GM19395 (cell line): Measurements from ENCODE around the gene GFPT2.

Source experiments
- ATAC-seq: cut with Tn5 transposase; IDR thresholded peaks from one replicate; pipeline ENCODE4 v1.9.1; 2021; ENCODE audit warnings: mild to moderate bottlenecking, moderate library complexity; ENCODE audit not compliant: unreplicated experiment

Gene GFPT2

GRCh38 chr5:180352116-180353047 is 754 bp downstream of the GFPT2 start:
- no peak for ATAC-seq

- no peak for ATAC-seq
Measured at GRCh38 chr5:180350711-180351465, 2.2 kb downstream of the GFPT2 start.

GRCh38 chr5:180350296-180350695 is 2.8 kb downstream of the GFPT2 start:
- ATAC-seq, result no peak

- ATAC-seq, result no peak
Measured at GRCh38 chr5:180349391-180349790, 3.7 kb downstream of the GFPT2 start.

- ATAC-seq, result no peak
Measured at GRCh38 chr5:180348336-180348735, 4.8 kb downstream of the GFPT2 start.

GRCh38 chr5:180347702-180348101 is 5.4 kb downstream of the GFPT2 start:
- ATAC-seq, result no peak

- ATAC-seq, result no peak
Measured at GRCh38 chr5:180346358-180346757, 6.8 kb downstream of the GFPT2 start.

- no peak for ATAC-seq
Measured at GRCh38 chr5:180345781-180346180, 7.4 kb downstream of the GFPT2 start.

- ATAC-seq, result no peak
Measured at GRCh38 chr5:180345186-180345585, 8.0 kb downstream of the GFPT2 start.

GRCh38 chr5:180344696-180344999 is 8.5 kb downstream of the GFPT2 start:
- ATAC-seq, result no peak

- ATAC-seq, result no peak
Measured at GRCh38 chr5:180343831-180344695, 9.1 kb downstream of the GFPT2 start.

- no peak for ATAC-seq
Measured at GRCh38 chr5:180343110-180343830, 9.9 kb downstream of the GFPT2 start.

- no peak for ATAC-seq
Measured at GRCh38 chr5:180341595-180341994, 11.5 kb downstream of the GFPT2 start.

- no peak for ATAC-seq
Measured at GRCh38 chr5:180340856-180341255, 12.3 kb downstream of the GFPT2 start.

GRCh38 chr5:180339583-180340183 is 13.5 kb downstream of the GFPT2 start:
- no peak for ATAC-seq

- no peak for ATAC-seq
Measured at GRCh38 chr5:180338001-180338707, 15.0 kb downstream of the GFPT2 start.

- no peak for ATAC-seq
Measured at GRCh38 chr5:180336234-180337020, 16.7 kb downstream of the GFPT2 start.

GRCh38 chr5:180335614-180336233 is 17.4 kb downstream of the GFPT2 start:
- ATAC-seq, result no peak
